SU-DHL-6 (cell line): Measurements from ENCODE around the gene OR51D1.

Source experiments
- H2AFZ ChIP-seq: fragments of 200-600 bp; sonication (generic); 2 replicates; pipeline ENCODE4 v1.6.1; 2014; ENCODE audit warnings: low read depth, mild to moderate bottlenecking, moderate library complexity, mixed read lengths, antibody characterized with exemption, low read length; ENCODE audit not compliant: severe bottlenecking
- H3F3A ChIP-seq: fragments of 200-600 bp; shearing (Covaris generic); 2 replicates; pipeline ENCODE4 v1.6.0; 2016; ENCODE audit warnings: antibody characterized with exemption, mild to moderate bottlenecking; ENCODE audit not compliant: insufficient read depth
- H3K27ac ChIP-seq: fragments of 200-600 bp; sonication (generic); 2 replicates; pipeline ENCODE4 v1.5.1; 2016; ENCODE audit warnings: low read depth, mild to moderate bottlenecking, low read length, moderate library complexity, mixed read lengths
- H3K27me3 ChIP-seq: fragments of 200-600 bp; sonication (generic), shearing (Covaris generic); 2 replicates; pipeline ENCODE4 v1.6.0; 2014; ENCODE audit warnings: mild to moderate bottlenecking, low read length
- H3K36me3 ChIP-seq: fragments of 200-600 bp; sonication (generic); 2 replicates; pipeline ENCODE4 v1.6.1; 2014; ENCODE audit warnings: mild to moderate bottlenecking, low read length, mixed read lengths
- H3K4me2 ChIP-seq: fragments of 300-600, 200-600 bp; shearing (Covaris generic), sonication (generic); 2 replicates; pipeline ENCODE4 v1.6.0; 2014; ENCODE audit warnings: low read length, low read depth, mild to moderate bottlenecking; ENCODE audit not compliant: poor library complexity, severe bottlenecking
- H3K4me3 ChIP-seq: fragments of 200-600 bp; sonication (generic); 2 replicates; pipeline ENCODE4 v1.5.1; 2014; ENCODE audit warnings: antibody characterized with exemption, low read length, mild to moderate bottlenecking, mixed read lengths; ENCODE audit not compliant: insufficient read depth, poor library complexity, severe bottlenecking
- H3K79me2 ChIP-seq: fragments of 200-600 bp; sonication (generic); 2 replicates; pipeline ENCODE4 v1.6.1; 2014; ENCODE audit warnings: mild to moderate bottlenecking, low read length, moderate library complexity; ENCODE audit not compliant: insufficient read depth
- H3K9ac ChIP-seq: fragments of 200-600 bp; sonication (generic); 2 replicates; pipeline ENCODE4 v1.7.0; 2014; ENCODE audit warnings: mild to moderate bottlenecking, low read length
- H3K9me2 ChIP-seq: fragments of 200-600 bp; sonication (generic); replicated peaks from 2 replicates; pipeline ENCODE4 v1.6.1; 2014; ENCODE audit warnings: low read length; ENCODE audit not compliant: insufficient read depth
- H3K9me3 ChIP-seq: fragments of 200-600 bp; sonication (generic); 2 replicates; pipeline ENCODE4 v1.6.1; 2014; ENCODE audit warnings: low read length, mixed read lengths; ENCODE audit not compliant: insufficient read depth
- H4K20me1 ChIP-seq: fragments of 200-600 bp; sonication (generic); 2 replicates; pipeline ENCODE4 v1.6.1; 2014; ENCODE audit warnings: low read depth, mild to moderate bottlenecking, antibody characterized with exemption, low read length, moderate library complexity, mixed read lengths
- CTCF ChIP-seq: fragments of 200-600 bp; sonication (generic); IDR thresholded peaks from one replicate; pipeline ENCODE4 v1.5.1; 2017; ENCODE audit warnings: antibody characterized with exemption, mild to moderate bottlenecking, low read length, moderate library complexity; ENCODE audit not compliant: insufficient read depth, poor library complexity, severe bottlenecking
- EZH2phosphoT487 ChIP-seq: fragments of 200-600 bp; sonication (generic), shearing (Covaris generic); conservative IDR thresholded peaks from 2 replicates; pipeline ENCODE4 v1.6.1; 2018; ENCODE audit warnings: mild to moderate bottlenecking, antibody characterized with exemption, low read length, moderate library complexity, mixed read lengths

The OR51D1 gene

DNA sequence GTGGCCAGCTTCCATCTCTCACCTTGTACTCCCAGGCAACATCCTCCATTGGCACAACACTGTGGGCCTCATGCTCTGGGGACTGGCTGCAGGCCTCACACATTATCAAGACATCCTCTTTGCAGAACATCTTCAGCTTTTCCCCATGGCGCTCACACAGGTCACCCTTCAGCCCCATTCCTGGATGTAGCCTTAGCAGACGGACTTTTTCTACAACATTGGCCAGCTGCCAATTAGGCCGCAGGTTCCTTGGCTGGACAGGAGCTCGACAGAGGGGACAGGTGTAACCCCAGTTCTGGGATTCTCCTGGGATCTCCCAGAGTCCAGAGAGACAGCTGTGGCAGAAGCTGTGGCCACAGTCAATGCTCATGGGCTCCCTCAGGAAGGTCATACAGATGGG is 32.2 kb upstream of the OR51D1 start:
- no peaks in the 10 kb centered on the region for H3K36me3 ChIP-seq
- no peaks in the 10 kb centered on the region for H4K20me1 ChIP-seq
- no peaks in the 10 kb centered on the region for H3F3A ChIP-seq
- no peak overlapping the region for H3K4me2 ChIP-seq
- no peaks in the 10 kb centered on the region for H3K27me3 ChIP-seq
- H3K4me3 ChIP-seq: no peak overlapping the region
- H3K9me3 ChIP-seq: no peaks in the 10 kb centered on the region
- no peaks in the 10 kb centered on the region for H3K9me2 ChIP-seq
- H2AFZ ChIP-seq: no peak overlapping the region
- peaks cover 21% of the 10 kb centered on the region; the same call in 1 of the 2 replicates for H3K79me2 ChIP-seq
- no peak overlapping the region for H3K9ac ChIP-seq
- no peak overlapping the region for H3K27ac ChIP-seq
- TF ChIP-seq EZH2phosphoT487 (no peak), CTCF (no peak)

GRCh38 chr11:4606231-4607015 is 30.9 kb upstream of the OR51D1 start:
- H3K79me2 ChIP-seq: peaks cover 21% of the 10 kb centered on the region; the same call in 1 of the 2 replicates
- H3F3A ChIP-seq: no peaks in the 10 kb centered on the region
- no peak overlapping the region for H3K27ac ChIP-seq
- no peak overlapping the region for H2AFZ ChIP-seq
- H3K4me3 ChIP-seq: peak overlapping the region; percentile 65
- no peaks in the 10 kb centered on the region for H3K9me3 ChIP-seq
- no peaks in the 10 kb centered on the region for H3K27me3 ChIP-seq
- H4K20me1 ChIP-seq: no peaks in the 10 kb centered on the region
- no peaks in the 10 kb centered on the region for H3K36me3 ChIP-seq
- TF ChIP-seq EZH2phosphoT487 (no peak), CTCF (no peak)
- H3K9me2 ChIP-seq: no peaks in the 10 kb centered on the region
- H3K4me2 ChIP-seq: peak overlapping the region; percentile 94
- no peak overlapping the region; the same call in 1 of the 2 replicates for H3K9ac ChIP-seq

GRCh38 chr11:4607096-4607495 is 30.2 kb upstream of the OR51D1 start:
- Histone ChIP-seq H3K27ac (no peak overlapping the region), H2AFZ (peak overlapping the region; percentile 100)

More at GRCh38 chr11:4607096-4607495, 30.2 kb upstream of the OR51D1 start:
- Histone ChIP-seq H3K4me3 (peak overlapping the region; percentile 65), H3K9me2 (no peaks in the 10 kb centered on the region), H3K9me3 (no peaks in the 10 kb centered on the region), H3K9ac (peak overlapping the region; percentile 78), H3K36me3 (no peaks in the 10 kb centered on the region), H4K20me1 (no peaks in the 10 kb centered on the region), H3K4me2 (peak overlapping the region; percentile 94), H3K27me3 (no peaks in the 10 kb centered on the region; the same call in 1 of the 2 replicates), H3K79me2 (peaks cover 21% of the 10 kb centered on the region; the same call in 1 of the 2 replicates), H3F3A (no peaks in the 10 kb centered on the region)
- TF ChIP-seq EZH2phosphoT487: no peak
- TF ChIP-seq CTCF: no peak
